ENCODE data around the gene SALL2. TPM values are rescaled to one million over a fixed set of nuclear protein-coding genes. Genes with fewer than 3 reads are reported as not detected.
A peak's percentile ranks its signal among the peaks of the same experiment; 100 is the strongest.
"Not testable (repeated sequence)": the region's sequence is repeated elsewhere in the genome, so short reads cannot be mapped to it uniquely, and the experiment has no call there.

Gene SALL2
- total RNA-seq (2014; rRNA removed; shearing (Covaris generic); ENCODE audit: low replicate concordance): 0.36 and 0.81 TPM in 2 replicates

DNA sequence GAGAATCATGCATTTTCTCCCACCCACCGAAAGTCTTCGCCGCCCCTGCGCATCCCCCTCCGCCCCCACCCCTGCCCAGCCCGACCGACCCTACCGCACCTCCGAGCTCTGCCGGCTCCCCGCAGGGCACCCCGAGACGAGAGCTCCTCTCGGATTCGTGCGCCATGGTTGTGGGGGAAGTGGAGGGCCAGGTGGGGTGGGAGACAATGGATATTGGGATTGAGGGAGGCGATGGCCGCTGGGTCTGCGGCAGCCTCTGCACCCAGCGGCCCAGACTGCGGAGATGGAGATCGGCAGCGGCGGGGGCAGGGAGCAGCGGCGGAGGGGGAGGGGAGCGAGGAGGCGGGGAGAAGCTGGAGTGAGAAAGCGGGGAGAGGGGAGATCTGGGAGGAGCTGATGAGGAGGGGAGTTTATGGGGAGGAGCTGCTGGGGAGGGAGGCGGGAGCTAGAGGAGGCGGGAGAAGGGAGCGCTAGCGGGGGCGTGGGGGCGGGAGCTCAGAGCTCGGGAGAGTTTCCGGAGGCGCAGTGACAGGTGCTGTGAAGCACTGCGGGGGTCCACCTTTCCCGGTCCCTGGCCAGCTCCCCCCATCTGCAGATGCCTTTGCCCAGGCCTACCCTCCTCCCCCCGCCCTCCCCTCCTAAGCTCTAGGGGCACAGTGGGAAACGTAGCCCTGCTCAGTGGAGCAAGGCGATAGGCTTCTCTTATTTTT lies at the start of gene SALL2:
TSS of gene SALL2 (minus strand) at position 385 of the 710 bp plus-strand sequence. CDS start at position 166, 219 bp downstream.
- Histone ChIP-seq H3K4me3 (peak within 1 kb of the TSS; percentile 45), H3K9me3 (no peaks in the 10 kb centered on the region), H3K36me3 (no peaks in the 10 kb centered on the region), H3K27me3 (no peaks in the 10 kb centered on the region)
- peak; percentile 54 for DNase-seq

DNA sequence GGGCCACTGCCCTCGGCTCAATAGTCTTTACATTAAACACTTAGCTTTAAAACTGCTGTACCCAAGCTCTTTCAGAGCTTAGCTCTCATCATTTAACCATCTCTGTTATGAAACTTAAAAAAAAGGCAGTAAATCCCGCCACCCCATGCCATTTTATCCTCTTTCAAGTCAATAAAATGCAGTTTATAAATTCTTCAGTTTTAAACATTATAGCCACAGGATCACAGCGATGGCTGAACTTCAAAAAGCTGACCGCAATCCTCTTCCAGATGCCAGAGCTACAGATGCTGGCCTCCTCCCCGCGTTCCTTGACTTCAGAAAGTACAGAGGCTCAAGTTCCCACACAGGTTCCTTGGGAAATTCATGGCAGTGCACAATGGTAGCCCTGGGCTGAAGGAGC lies 49.5 kb upstream of the SALL2 start:
- Histone ChIP-seq H3K4me3 (no peak overlapping the region), H3K36me3 (no peaks in the 10 kb centered on the region), H3K9me3 (no peaks in the 10 kb centered on the region), H3K27me3 (no peaks in the 10 kb centered on the region)
- peak; percentile 29 for DNase-seq

DNA sequence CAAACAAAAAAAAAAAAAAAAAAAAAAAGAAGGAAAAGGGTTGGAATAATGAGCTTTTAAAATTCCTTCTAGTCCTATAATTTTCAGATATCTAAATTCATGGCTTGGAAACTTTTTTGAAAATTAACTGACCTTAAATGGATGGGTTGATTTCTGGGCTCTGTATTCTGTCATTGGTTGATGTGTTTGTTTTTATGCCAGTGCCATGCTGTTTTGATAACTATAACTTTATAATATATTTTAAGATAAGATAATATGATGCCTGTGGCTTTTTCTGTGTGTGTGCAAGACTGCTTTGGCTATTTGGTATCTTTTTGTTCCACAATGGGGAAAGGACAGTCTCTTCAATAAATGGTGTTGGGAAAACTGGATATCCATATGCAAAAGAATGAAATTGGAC lies 46.5 kb upstream of the SALL2 start:
- Histone ChIP-seq H3K4me3 (no peak overlapping the region), H3K27me3 (no peaks in the 10 kb centered on the region), H3K36me3 (no peaks in the 10 kb centered on the region), H3K9me3 (no peaks in the 10 kb centered on the region)
- no peak for DNase-seq

DNA sequence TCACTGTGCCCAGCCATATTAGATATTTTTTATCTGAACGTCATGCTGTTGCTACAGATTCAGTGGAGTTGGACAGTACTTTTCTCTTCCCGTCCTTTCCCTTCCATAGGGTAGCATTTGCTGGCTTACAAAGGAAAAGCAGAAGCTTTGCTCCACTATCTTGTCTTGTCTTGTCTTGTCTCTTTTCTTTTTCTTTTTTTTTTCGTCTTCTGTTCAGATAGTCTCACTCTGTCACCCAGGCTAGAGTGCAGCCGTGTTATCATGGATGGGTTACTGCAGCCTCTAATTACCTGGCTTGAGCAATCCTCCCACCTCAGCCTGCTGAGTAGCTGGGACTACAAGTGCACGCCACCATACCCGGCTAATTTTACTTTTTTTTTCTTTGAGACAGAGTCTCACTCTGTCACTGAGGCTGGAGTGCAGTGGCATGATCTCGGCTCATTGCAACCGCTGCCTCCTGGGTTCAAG lies 32.6 kb upstream of the SALL2 start:
- Histone ChIP-seq H3K36me3 (no peaks in the 10 kb centered on the region), H3K9me3 (no peaks in the 10 kb centered on the region), H3K27me3 (no peaks in the 10 kb centered on the region), H3K4me3 (no peak overlapping the region)
- no peak for DNase-seq

DNA sequence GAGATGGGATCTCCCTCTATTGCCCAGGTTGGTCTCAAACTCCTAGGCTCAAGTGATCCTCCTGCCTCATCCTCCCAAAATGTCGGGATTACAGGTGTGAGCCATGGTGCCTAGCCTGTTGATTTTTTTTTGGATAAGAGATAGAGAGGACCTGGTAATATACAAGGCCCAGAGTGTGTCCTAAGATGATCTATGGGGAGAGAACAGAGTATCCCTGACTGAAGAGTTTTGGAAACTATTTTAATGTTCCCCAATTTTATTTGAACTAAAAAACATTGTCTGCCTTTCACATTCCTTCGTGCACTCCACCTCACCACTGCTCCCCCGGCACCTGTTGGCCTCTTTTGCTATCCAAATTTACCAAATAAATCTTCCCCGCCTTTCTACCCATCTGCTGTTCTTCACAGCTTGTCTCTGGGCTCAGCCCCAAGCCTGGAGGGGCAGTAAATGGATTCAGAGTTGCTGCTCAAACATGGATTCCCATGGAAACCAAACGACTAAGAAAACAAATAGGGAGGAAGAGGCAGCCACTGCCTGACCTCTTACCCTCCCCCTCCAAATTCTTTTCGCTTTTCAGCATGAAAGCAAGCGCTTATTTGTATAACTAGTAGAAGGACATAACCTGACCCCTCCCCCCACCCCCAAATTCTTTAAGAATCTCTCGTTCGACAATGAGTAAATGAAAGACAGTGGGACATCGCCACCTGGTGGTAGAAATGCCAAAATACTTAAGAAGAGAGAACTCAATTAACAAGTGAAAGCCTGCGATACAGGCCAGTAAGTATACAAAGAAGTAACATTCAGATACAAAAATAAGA lies 31.1 kb upstream of the SALL2 start:
- no peaks in the 10 kb centered on the region for H3K27me3 ChIP-seq
- H3K36me3 ChIP-seq: no peaks in the 10 kb centered on the region
- no peaks in the 10 kb centered on the region for H3K9me3 ChIP-seq
- DNase-seq: peak; percentile 19
- H3K4me3 ChIP-seq: no peak overlapping the region

DNA sequence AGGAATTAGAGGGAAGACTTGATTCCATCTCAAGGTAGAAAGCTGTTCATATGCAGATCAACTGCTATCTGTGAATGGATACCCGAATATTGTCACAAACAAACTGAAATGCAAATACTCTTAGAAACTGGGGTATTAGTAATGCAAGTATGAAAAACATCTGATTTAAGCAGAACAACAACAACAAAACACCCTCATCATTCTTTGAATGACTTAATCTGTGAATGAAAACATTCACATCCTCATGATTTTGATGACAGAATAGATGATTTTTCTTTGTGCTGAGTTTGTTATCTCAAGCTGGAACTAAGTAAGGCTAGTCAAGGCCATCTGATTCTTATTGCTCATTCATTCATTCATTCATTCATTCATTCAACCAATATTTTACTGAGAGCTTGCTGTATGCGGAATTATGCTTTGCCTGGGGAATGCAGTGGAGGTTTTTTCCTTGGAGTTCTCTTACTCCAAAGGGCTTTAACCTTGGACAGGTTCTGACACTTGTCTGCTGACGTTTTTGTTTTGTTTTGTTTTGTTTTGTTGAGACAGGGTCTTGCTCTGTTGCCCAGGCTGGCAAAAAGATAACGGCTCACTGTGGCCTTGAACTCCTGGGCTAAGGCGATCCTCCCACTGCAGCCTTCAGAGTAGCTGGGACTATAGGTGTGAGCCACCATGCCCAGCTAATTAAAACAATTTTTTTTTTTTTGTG lies 30.4 kb upstream of the SALL2 start:
- H3K9me3 ChIP-seq: no peaks in the 10 kb centered on the region
- no peak overlapping the region for H3K4me3 ChIP-seq
- no peaks in the 10 kb centered on the region for H3K36me3 ChIP-seq
- H3K27me3 ChIP-seq: no peaks in the 10 kb centered on the region
- no peak for DNase-seq

DNA sequence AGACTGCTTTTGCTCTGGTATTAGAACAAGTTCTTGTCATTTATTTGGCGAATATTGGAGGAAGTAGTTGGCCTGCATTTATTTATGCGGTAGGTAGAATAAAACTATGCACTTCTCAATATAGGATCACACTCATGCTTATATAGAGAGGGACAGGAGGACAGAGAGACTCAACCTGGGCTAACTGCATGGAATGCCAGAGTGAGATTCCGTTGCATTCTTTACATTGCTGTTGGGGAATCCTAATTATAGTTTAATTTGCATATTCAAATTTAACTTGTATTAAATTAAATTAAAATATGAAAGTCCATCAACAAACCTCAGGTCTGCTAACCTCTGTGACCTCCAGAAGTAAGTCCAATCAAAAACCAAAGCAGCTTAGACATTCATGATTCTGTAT lies 27.1 kb upstream of the SALL2 start:
- no peak for DNase-seq
- H3K4me3 ChIP-seq: no peak overlapping the region
- no peaks in the 10 kb centered on the region for H3K9me3 ChIP-seq
- H3K36me3 ChIP-seq: no peaks in the 10 kb centered on the region
- H3K27me3 ChIP-seq: no peaks in the 10 kb centered on the region

DNA sequence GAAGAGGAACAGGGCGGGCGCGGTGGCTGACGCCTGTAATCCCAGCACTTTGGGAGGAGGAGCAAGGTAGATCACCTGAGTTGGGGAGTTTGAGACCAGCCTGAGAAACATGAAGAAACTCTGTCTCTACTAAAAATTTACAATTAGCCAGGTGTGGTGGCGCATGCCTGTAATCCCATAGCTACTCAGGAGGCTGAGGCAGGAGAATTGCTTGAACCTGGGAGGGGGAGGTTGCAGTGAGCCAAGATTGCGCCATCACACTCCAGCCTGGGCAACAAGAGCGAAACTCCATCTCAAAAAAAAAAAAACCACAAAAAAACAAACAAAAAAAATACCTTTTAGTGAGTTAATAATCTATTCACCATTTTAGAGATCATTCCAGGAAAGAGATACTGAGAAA lies 18.4 kb upstream of the SALL2 start:
- not testable (repeated sequence) for DNase-seq, H3K4me3 ChIP-seq, H3K27me3 ChIP-seq, H3K36me3 ChIP-seq, H3K9me3 ChIP-seq

DNA sequence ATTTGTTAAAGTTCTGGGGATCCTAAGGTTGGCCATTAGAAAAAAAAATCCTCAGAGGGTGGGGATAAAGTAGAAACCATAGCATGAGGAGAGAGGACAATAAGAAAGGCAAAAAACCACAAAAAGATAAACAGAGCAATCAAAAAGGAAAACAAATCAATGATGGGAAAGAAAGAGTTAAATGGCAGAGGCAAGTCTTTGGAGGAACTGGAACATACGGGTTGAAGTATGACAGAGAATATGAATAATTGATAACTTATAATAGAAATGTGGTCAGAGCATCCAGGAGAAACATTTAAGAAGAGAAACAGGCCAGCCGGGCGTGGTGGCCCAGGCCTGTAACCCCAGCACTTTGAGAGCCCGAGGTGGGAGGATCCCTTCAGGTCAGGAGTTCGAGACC lies 17.8 kb upstream of the SALL2 start:
- H3K36me3 ChIP-seq: no peaks in the 10 kb centered on the region
- no peak overlapping the region for H3K4me3 ChIP-seq
- no peaks in the 10 kb centered on the region for H3K27me3 ChIP-seq
- no peak for DNase-seq
- H3K9me3 ChIP-seq: no peaks in the 10 kb centered on the region

DNA sequence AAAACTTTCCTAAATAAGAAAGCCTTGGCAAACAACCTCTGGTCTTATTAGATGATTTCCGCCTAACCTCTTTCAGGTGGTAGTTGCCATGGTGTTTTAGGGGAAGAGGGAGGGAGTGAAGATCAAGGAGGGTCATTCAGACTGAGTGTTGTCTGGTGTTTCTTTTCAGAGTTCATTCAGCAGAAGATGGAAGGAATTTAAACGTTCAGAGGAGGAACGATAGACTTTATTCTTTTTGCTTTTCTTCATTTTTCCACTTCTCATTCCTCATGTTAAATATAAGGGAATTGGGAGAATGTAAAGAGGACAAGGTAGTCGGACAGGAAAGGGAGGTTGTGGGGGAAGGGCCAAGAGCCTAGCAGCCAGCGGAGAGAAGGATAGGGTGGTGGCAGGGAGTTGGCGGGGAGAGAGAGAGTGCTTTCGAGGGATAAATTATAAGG lies 17.4 kb upstream of the SALL2 start:
- H3K36me3 ChIP-seq: no peaks in the 10 kb centered on the region
- H3K27me3 ChIP-seq: no peaks in the 10 kb centered on the region
- H3K4me3 ChIP-seq: no peak overlapping the region
- H3K9me3 ChIP-seq: no peaks in the 10 kb centered on the region
- DNase-seq: no peak

DNA sequence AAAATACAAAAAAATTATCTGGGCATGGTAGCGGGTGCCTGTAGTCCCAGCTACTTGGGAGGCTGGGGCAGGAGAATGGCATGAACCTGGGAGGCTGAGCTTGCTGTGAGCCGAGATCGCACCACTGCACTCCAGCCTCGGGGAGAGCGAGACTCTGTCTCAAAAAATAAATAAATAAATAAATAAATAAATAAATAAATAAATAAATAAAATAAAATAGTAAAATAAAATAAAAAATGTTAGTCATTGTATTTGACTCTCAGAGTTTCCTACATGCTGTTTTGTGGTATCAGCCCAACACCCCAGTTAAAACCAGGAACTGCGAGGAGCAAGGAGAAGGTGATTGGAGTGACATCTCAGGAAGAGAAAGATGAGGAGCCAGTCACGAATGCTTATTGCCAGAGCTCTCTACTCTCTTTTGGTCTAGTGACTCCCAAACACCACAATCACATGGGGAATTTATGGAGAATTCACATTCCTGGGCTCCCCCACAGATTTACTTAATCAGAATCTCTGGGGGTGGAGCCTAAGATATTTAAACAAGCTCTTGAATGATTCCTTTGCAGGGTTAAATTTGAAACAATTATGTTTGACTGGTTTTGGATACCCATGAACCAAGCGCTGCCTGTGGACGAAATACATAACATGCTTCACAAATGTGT lies 15.4 kb upstream of the SALL2 start:
- H3K36me3 ChIP-seq: no peaks in the 10 kb centered on the region
- no peak overlapping the region for H3K4me3 ChIP-seq
- no peaks in the 10 kb centered on the region for H3K9me3 ChIP-seq
- 0 out of 2 replicates have a peak, but pooled peaks cover 2% of the 10 kb centered on the region for H3K27me3 ChIP-seq
- DNase-seq: no peak

DNA sequence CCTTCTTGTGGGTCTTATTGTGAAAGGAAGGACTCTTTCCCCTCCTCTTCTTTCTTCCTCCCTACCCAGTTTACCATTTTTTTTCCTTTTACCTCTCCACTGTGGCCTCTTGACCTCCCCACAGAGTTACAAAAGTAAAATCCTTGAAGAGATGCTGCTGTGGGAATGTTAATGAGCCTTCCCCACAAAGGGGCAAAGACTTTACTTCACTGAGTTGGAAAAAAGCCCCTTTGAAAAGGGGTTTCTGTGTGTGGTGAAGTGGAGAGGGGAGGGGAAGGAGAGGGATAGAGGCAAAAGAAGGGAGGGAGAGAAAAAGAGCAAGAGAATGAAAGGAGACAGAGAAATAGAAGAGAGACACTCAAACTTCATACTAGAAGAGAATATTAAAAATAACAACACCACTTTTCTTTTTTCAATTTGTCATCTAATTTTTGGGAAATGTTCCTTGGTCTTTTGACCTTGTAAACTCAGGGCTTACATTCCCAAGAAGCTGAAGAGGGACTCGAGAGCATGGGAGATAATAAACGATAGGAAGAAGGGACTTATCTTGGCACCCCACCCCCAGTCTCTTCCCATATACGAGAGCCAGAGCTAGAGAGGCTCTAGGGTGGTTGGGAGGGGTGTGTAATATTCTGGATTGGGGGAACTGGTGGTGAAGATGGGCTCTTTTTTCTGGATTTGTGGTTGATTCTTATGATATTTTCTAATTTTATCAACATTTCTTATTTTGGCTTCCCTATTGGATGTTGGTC lies 13.2 kb upstream of the SALL2 start:
- no peak for DNase-seq
- H3K36me3 ChIP-seq: no peaks in the 10 kb centered on the region
- no peaks in the 10 kb centered on the region for H3K9me3 ChIP-seq
- H3K4me3 ChIP-seq: no peak overlapping the region
- peaks cover 6% of the 10 kb centered on the region for H3K27me3 ChIP-seq

DNA sequence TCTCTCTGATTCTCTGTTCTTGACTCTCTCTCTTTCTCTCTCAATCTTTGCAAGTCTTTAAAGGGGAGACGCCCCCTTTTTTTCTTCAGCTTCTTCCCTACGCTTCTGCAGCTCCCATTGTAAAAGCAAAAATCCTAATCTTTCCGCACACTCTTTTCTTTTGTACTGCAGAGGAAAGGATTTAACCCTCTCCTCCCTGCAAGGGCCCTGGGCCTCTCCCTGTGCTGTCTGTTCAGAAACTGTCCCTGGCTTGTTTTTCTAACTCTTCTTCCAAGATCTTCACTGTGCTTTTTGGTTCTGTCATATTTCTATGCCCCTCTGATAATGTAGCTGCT lies 10.9 kb upstream of the SALL2 start:
- H3K9me3 ChIP-seq: no peaks in the 10 kb centered on the region
- no peaks in the 10 kb centered on the region for H3K36me3 ChIP-seq
- no peak overlapping the region for H3K4me3 ChIP-seq
- H3K27me3 ChIP-seq: peaks cover 6% of the 10 kb centered on the region
- no peak for DNase-seq

DNA sequence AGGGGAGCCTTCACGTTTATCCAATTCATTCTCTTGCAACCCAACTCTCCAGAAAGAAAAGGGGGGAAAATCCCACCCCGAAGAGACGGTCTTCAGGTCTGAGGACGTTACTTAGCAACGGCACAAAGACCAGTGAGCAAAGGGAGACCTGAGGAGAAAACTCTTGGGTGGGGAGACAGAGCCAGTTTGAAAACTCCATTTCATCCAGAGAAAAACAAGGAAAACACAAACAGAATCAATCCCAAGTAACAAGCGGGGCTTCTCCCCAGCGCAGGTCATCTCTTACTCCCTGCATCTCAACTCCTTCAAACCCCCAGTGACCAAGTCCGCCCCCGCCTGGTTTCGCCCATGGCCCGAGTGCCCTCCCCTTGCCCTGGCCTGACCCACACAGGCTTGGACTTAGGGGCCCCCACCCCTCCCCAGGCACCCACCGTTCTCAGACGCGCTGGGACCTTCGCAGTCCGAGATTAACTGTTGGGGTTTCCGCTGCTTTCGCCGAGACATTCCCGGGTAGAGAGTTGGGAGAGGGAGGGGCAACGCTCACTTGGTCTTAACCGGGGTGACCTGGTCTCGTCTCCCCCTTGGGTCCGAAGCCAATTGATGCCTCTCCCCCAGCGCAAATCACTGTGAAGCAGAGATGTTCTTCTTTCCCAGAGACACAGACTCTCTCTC lies 10.4 kb upstream of the SALL2 start:
- no peak overlapping the region for H3K4me3 ChIP-seq
- H3K36me3 ChIP-seq: no peaks in the 10 kb centered on the region
- H3K27me3 ChIP-seq: peaks cover 6% of the 10 kb centered on the region
- DNase-seq: no peak
- no peaks in the 10 kb centered on the region for H3K9me3 ChIP-seq

DNA sequence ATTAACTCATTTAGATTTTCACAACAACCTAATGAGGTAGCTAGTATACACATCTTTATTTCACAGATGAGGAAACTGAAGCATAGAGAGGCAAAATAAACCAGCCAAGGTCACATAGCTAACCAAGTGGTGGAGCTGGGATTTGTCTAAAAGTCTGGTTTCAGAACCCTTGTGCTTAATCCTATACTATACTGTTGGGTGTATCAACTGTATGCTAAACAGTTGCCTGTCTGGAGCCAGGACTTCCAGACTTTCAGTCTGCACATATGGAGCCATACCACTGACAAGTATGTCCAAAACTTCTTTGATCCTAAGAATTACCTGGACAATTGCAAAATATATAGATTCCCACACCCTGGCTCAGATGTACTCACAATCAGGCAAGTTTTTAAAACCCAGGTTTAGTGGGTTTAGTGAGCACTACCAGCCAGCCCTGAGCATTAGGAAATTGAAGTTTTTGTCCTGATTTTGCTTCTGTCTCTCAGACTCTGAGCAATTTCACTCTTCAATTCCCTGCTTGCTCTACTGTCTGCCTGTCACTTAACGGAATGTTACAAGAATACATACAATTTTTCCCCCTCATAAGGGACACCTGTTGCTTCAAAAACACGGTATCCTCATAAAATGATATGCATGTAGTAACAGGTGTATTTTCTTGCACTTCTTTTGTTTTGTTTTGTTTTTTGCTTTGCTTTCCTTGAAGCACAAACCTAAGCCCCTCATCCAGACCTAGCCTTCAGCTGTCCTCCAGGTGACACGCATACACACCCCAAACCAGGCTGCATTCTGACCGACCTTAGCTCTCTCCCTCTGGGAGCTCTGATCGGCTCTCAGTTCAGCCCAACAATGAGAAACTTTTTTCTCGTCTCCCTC lies 9.6 kb upstream of the SALL2 start:
- DNase-seq: no peak
- H3K4me3 ChIP-seq: no peak overlapping the region
- peaks cover 6% of the 10 kb centered on the region for H3K27me3 ChIP-seq
- H3K36me3 ChIP-seq: no peaks in the 10 kb centered on the region
- no peaks in the 10 kb centered on the region for H3K9me3 ChIP-seq
